A673 (cell line): ENCODE results near the gene DPF3. TPM values are rescaled to one million over a fixed set of nuclear protein-coding genes. Genes with fewer than 3 reads are reported as not detected.

Source experiments
- BruUV-seq: library from RNA; stranded (reverse); fragments of 400-500 nt; replicated peaks from 2 replicates; lab custom pipeline; 2021; lab: Mats Ljungman, UMichigan
- CTCF ChIA-PET: fragments of 300-600 bp; sonication (Branson Sonifier 250); formaldehyde crosslinking; loops from one replicate; lab custom pipeline; 2022; ENCODE audit warnings: antibody characterized with exemption; lab: Charles Lee
- POLR2A ChIA-PET: fragments of 300-600 bp; sonication (Branson Sonifier 250); formaldehyde crosslinking; loops from one replicate; lab custom pipeline; 2022; ENCODE audit warnings: antibody characterized with exemption; ENCODE audit not compliant: low non-redundant PET; lab: Charles Lee
- DNase-seq: peaks from one replicate; pipeline ENCODE4 v3.0.0-alpha.2; 2015; ENCODE audit warnings: low spot score
- H3K27ac ChIP-seq: fragments of 200-600 bp; sonication (generic); 2 replicates; pipeline ENCODE4 v1.5.1; 2016; ENCODE audit warnings: mixed run types, low read depth, mild to moderate bottlenecking, mixed read lengths, antibody characterized with exemption, low read length; ENCODE audit not compliant: poor library complexity, severe bottlenecking
- H3K27me3 ChIP-seq: fragments of 200-600 bp; sonication (generic); replicated peaks from 2 replicates; pipeline ENCODE4 v1.6.1; 2017; ENCODE audit warnings: mixed run types, low read depth, mild to moderate bottlenecking, mixed read lengths, antibody characterized with exemption, low read length; ENCODE audit not compliant: insufficient read depth, poor library complexity
- H3K36me3 ChIP-seq: fragments of 200-600 bp; sonication (generic); 2 replicates; pipeline ENCODE4 v1.6.1; 2016; ENCODE audit warnings: mixed run types, mild to moderate bottlenecking, mixed read lengths, antibody characterized with exemption, low read length; ENCODE audit not compliant: insufficient read depth, poor library complexity, severe bottlenecking
- H3K4me1 ChIP-seq: fragments of 200-600 bp; sonication (generic); 2 replicates; pipeline ENCODE4 v1.6.1; 2017; ENCODE audit warnings: mixed run types, mild to moderate bottlenecking, mixed read lengths, antibody characterized with exemption, low read length; ENCODE audit not compliant: insufficient read depth, poor library complexity, severe bottlenecking
- H3K4me3 ChIP-seq: fragments of 200-600 bp; sonication (generic); 2 replicates; pipeline ENCODE4 v1.5.1; 2016; ENCODE audit warnings: low read depth, mixed run types, mild to moderate bottlenecking, mixed read lengths, low read length; ENCODE audit not compliant: poor library complexity, severe bottlenecking
- H3K9me3 ChIP-seq: fragments of 200-600 bp; sonication (generic); 2 replicates; pipeline ENCODE4 v1.6.1; 2016; ENCODE audit warnings: mixed run types, low read depth, mild to moderate bottlenecking, mixed read lengths, antibody characterized with exemption, low read length; ENCODE audit not compliant: poor library complexity, severe bottlenecking
- CTCF ChIP-seq: fragments of 300-800, 200-600 bp; sonication (generic); conservative IDR thresholded peaks from 2 replicates; pipeline ENCODE4 v1.5.1; 2017; ENCODE audit warnings: low read depth, mild to moderate bottlenecking, antibody characterized with exemption, low read length, moderate library complexity, mixed read lengths
- EZH2 ChIP-seq: fragments of 200-600 bp; sonication (generic); IDR thresholded peaks from 2 replicates; pipeline ENCODE4 v1.6.1; 2017; ENCODE audit warnings: borderline replicate concordance, low read depth, mild to moderate bottlenecking, mixed read lengths, antibody characterized with exemption, low read length; ENCODE audit not compliant: poor library complexity, severe bottlenecking
- intact Hi-C: fragments of 100-400 bp; cut with micrococcal nuclease; formaldehyde crosslinking; loops from one replicate; pipeline ENCODE4 v1.10.0; 2022; ENCODE audit not compliant: unreplicated experiment
- total RNA-seq: library from RNA; stranded (reverse); gene quantifications from 2 replicates; pipeline ENCODE4 v1.2.3, GENCODE V29; 2021

The DPF3 gene
- total RNA-seq, 1 experiment from 2014 or later, result 15.7 TPM

- ChIA-PET CTCF (no interaction called here), POLR2A (interaction anchor here (0.6 kb wide), 1 partner anchor 31 kb away, joined by 3 read pairs; no protein-coding TSS in a partner anchor)
- Histone ChIP-seq H3K4me1 (peaks cover 11% of the 10 kb centered on the region), H3K9me3 (no peaks in the 10 kb centered on the region), H3K36me3 (no peaks in the 10 kb centered on the region), H3K27ac (no peak overlapping the region), H3K4me3 (no peak overlapping the region), H3K27me3 (no peaks in the 10 kb centered on the region)
- intact Hi-C loops, result no loop called here
- TF ChIP-seq CTCF, result no peak
- TF ChIP-seq EZH2, result no peak
- no TSS peak for BruUV-seq
- DNase-seq, result no peak
Measured at GRCh38 chr14:72780751-72781150, 113.2 kb downstream of the DPF3 start.

GRCh38 chr14:72779679-72780078 is 114.2 kb downstream of the DPF3 start:
- no peaks in the 10 kb centered on the region for H3K9me3 ChIP-seq
- no peak for DNase-seq
- ChIA-PET CTCF (no interaction called here), POLR2A (no interaction called here)
- H3K27ac ChIP-seq, result no peak overlapping the region
- BruUV-seq, result no TSS peak
- TF ChIP-seq EZH2 (no peak), CTCF (no peak)
- peaks cover 17% of the 10 kb centered on the region for H3K4me1 ChIP-seq
- H3K4me3 ChIP-seq, result no peak overlapping the region
- no peaks in the 10 kb centered on the region for H3K27me3 ChIP-seq
- no peaks in the 10 kb centered on the region for H3K36me3 ChIP-seq
- intact Hi-C loops, result no loop called here

- Histone ChIP-seq H3K36me3 (no peaks in the 10 kb centered on the region), H3K27me3 (no peaks in the 10 kb centered on the region), H3K27ac (no peak overlapping the region), H3K4me3 (no peak overlapping the region), H3K9me3 (no peaks in the 10 kb centered on the region), H3K4me1 (peaks cover 24% of the 10 kb centered on the region)
- TF ChIP-seq EZH2, result no peak
- no peak for TF ChIP-seq CTCF
- intact Hi-C loops, result no loop called here
- CTCF ChIA-PET, result no interaction called here
- no peak for DNase-seq
- no TSS peak for BruUV-seq
- POLR2A ChIA-PET, result no interaction called here
Measured at GRCh38 chr14:72777636-72778035, 116.3 kb downstream of the DPF3 start.
